ENCODE results near the gene SLC24A4.

DNA sequence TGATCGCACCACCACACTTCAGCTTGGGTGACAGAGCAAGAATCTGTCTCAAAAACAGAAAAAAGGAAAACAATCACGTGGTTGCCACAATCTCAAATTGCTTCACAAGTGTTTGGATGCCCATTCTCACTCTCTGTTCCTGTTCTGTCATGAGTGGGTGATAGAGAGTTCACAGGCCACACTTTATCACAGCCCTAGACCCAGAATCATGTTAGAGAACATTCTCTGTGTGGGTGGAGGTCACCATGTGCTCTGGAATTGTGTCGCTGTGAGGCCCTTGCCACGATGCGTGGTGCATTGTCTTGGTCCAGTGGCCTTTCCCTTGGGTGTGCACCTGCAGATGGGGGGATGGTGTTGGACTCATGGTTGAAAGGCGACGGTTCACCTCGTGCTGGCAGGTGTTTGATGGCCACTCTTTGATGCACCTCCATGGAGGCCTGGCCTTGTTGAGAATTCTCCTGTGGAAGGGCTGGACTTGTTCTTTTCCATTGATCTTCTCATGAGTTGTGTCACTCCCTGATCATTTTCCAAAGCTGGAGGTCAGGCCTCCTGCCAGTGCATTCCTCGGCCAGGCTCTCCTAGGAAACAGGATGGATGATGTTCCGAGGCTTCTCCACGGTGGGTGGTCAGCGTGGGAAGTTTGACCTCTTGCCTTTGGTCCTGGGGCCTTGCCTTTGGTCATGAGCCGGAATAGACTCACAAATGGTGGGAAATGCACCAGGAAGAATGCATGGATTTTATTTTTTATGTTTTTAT, 91.9 kb downstream of the SLC24A4 start:
- TF ChIP-seq, protein P1, sequence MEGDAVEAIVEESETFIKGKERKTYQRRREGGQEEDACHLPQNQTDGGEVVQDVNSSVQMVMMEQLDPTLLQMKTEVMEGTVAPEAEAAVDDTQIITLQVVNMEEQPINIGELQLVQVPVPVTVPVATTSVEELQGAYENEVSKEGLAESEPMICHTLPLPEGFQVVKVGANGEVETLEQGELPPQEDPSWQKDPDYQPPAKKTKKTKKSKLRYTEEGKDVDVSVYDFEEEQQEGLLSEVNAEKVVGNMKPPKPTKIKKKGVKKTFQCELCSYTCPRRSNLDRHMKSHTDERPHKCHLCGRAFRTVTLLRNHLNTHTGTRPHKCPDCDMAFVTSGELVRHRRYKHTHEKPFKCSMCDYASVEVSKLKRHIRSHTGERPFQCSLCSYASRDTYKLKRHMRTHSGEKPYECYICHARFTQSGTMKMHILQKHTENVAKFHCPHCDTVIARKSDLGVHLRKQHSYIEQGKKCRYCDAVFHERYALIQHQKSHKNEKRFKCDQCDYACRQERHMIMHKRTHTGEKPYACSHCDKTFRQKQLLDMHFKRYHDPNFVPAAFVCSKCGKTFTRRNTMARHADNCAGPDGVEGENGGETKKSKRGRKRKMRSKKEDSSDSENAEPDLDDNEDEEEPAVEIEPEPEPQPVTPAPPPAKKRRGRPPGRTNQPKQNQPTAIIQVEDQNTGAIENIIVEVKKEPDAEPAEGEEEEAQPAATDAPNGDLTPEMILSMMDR (IDR thresholded peaks at IDR 0.05): no peak
- no peak for TF ChIP-seq POLR2A (IDR thresholded peaks at IDR 0.05)
- peak in 1 of 2 donors; percentile 15 for TF ChIP-seq POLR2AphosphoS5 (IDR thresholded peaks at IDR 0.05)

Data from upper lobe of left lung (tissue), 4 donors.